IMR-90 (cell line): ENCODE data around the gene RPS10. TPM values are rescaled to one million over a fixed set of nuclear protein-coding genes. Genes with fewer than 3 reads are reported as not detected.

ENCODE experiments used
- ATAC-seq: fragments of 200-7000 bp; cut with Tn5 transposase; 2 replicates; pipeline ENCODE4 v1.9.1; 2020; ENCODE audit warnings: low read depth, mild to moderate bottlenecking, moderate library complexity
- BruUV-seq: library from RNA; stranded (reverse); fragments of 400-500 nt; replicated peaks from 2 replicates; lab custom pipeline; 2021; lab: Mats Ljungman, UMichigan
- CTCF ChIA-PET: fragments of 300-600 bp; formaldehyde crosslinking; extraction: SDS; loops from one replicate; lab custom pipeline; 2021; ENCODE audit warnings: antibody characterized with exemption; lab: Yijun Ruan, JAX
- POLR2A ChIA-PET: fragments of 300-600 bp; sonication (Branson Sonifier 250); formaldehyde crosslinking; loops from one replicate; lab custom pipeline; 2022; ENCODE audit warnings: antibody characterized with exemption; ENCODE audit not compliant: unreplicated experiment; lab: Charles Lee
- DNase-seq: peaks from one replicate; pipeline ENCODE4 v3.0.0; 2013
- H2AFZ ChIP-seq: replicated peaks from 2 replicates; pipeline ENCODE3; 2013; ENCODE audit warnings: low read length, mild to moderate bottlenecking; ENCODE audit not compliant: poor library complexity
- H2AK5ac ChIP-seq: 2 replicates; pipeline ENCODE4 v1.6.1; 2013; ENCODE audit warnings: low read depth, low read length, inconsistent platforms
- H2AK9ac ChIP-seq: replicated peaks from 2 replicates; pipeline ENCODE3; 2013; ENCODE audit warnings: mild to moderate bottlenecking, low read depth, low read length, moderate library complexity; ENCODE audit not compliant: poor library complexity
- H2BK120ac ChIP-seq: 2 replicates; pipeline ENCODE4 v1.6.1; 2013; ENCODE audit warnings: low read depth, low read length, inconsistent platforms
- H2BK15ac ChIP-seq: 3 replicates; pipeline ENCODE4 v1.6.1; 2013; ENCODE audit warnings: low read depth, low read length, inconsistent platforms
- H2BK20ac ChIP-seq: 2 replicates; pipeline ENCODE4 v1.6.1; 2013; ENCODE audit warnings: low read depth, mild to moderate bottlenecking, inconsistent platforms, low read length, moderate library complexity
- H2BK5ac ChIP-seq: 2 replicates; pipeline ENCODE4 v1.6.1; 2013; ENCODE audit warnings: mild to moderate bottlenecking, low read depth, low read length, inconsistent platforms; ENCODE audit not compliant: poor library complexity, severe bottlenecking
- H3K14ac ChIP-seq: replicated peaks from 2 replicates; pipeline ENCODE4 v1.6.1; 2013; ENCODE audit warnings: low read depth, low read length, inconsistent platforms
- H3K18ac ChIP-seq: 2 replicates; pipeline ENCODE4 v1.6.1; 2013; ENCODE audit warnings: low read depth, low read length, control low read depth
- H3K23ac ChIP-seq: 2 replicates; pipeline ENCODE4 v1.6.1; 2013; ENCODE audit warnings: low read depth, low read length, inconsistent platforms
- H3K27ac ChIP-seq: 2 replicates; pipeline ENCODE4 v1.5.1; 2013; ENCODE audit warnings: mild to moderate bottlenecking, control low read depth, low read length; ENCODE audit not compliant: insufficient read depth
- H3K27me3 ChIP-seq: 2 replicates; pipeline ENCODE4 v1.6.1; 2013; ENCODE audit warnings: low read length; ENCODE audit not compliant: control insufficient read depth, insufficient read depth
- H3K36me3 ChIP-seq: 2 replicates; pipeline ENCODE4 v1.6.1; 2013; ENCODE audit warnings: low read length, mixed read lengths; ENCODE audit not compliant: control insufficient read depth, insufficient read depth
- H3K4ac ChIP-seq: 2 replicates; pipeline ENCODE4 v1.6.1; 2013; ENCODE audit warnings: low read depth, low read length, inconsistent platforms
- H3K4me1 ChIP-seq: 2 replicates; pipeline ENCODE4 v1.6.1; 2013; ENCODE audit warnings: low read length, mixed read lengths; ENCODE audit not compliant: control insufficient read depth, insufficient read depth
- H3K4me2 ChIP-seq: 2 replicates; pipeline ENCODE4 v1.6.1; 2013; ENCODE audit warnings: low read depth, mild to moderate bottlenecking, control low read depth, low read length, moderate library complexity
- H3K4me3 ChIP-seq: 2 replicates; pipeline ENCODE4 v1.5.1; 2013; ENCODE audit warnings: low read depth, mild to moderate bottlenecking, control low read depth, low read length, moderate library complexity; ENCODE audit not compliant: insufficient read depth
- H3K56ac ChIP-seq: 2 replicates; pipeline ENCODE4 v1.6.1; 2013; ENCODE audit warnings: low read length, inconsistent platforms; ENCODE audit not compliant: insufficient read depth; ENCODE audit errors: extremely low read depth
- H3K79me1 ChIP-seq, 2 experiments: 2 replicates each; pipeline ENCODE4 v1.6.1; 2013; ENCODE audit warnings: low read length in 2 of 2, inconsistent platforms in 1 of 2, low read depth in 1 of 2
- H3K9ac ChIP-seq: 2 replicates; pipeline ENCODE4 v1.6.1; 2013; ENCODE audit warnings: low read depth, low read length, control low read depth
- H3K9me1 ChIP-seq: 2 replicates; pipeline ENCODE4 v1.6.1; 2013; ENCODE audit warnings: low read length, inconsistent platforms; ENCODE audit not compliant: insufficient read depth
- H3K9me3 ChIP-seq: 2 replicates; pipeline ENCODE4 v1.6.1; 2013; ENCODE audit warnings: low read length; ENCODE audit not compliant: control insufficient read depth, insufficient read depth
- H4K20me1 ChIP-seq: 2 replicates; pipeline ENCODE4 v1.6.1; 2013; ENCODE audit warnings: low read length, inconsistent platforms; ENCODE audit not compliant: insufficient read depth
- H4K5ac ChIP-seq: 2 replicates; pipeline ENCODE4 v1.6.1; 2013; ENCODE audit warnings: mild to moderate bottlenecking, low read depth, low read length, control low read depth
- H4K8ac ChIP-seq, 2 experiments: 2 replicates each; pipeline ENCODE4 v1.6.1; 2013; ENCODE audit warnings: low read depth in 2 of 2, low read length in 2 of 2, control low read depth in 1 of 2, inconsistent platforms in 1 of 2
- H4K91ac ChIP-seq: 2 replicates; pipeline ENCODE4 v1.6.1; 2013; ENCODE audit warnings: low read depth, low read length, inconsistent platforms; ENCODE audit not compliant: insufficient read depth
- FOS ChIP-seq: fragments of 150-350 bp; IDR thresholded peaks from 2 replicates; pipeline ENCODE4 v1.6.1; 2016; ENCODE audit warnings: low read depth, low read length
- POLR2A ChIP-seq: IDR thresholded peaks from 2 replicates; pipeline ENCODE4 v1.6.1; 2012; ENCODE audit warnings: mild to moderate bottlenecking, low read depth, low read length
- RCOR1 ChIP-seq: IDR thresholded peaks from 2 replicates; pipeline ENCODE4 v1.6.1; 2012; ENCODE audit warnings: mild to moderate bottlenecking, low read length, improper control_type of control experiment; ENCODE audit not compliant: insufficient replicate concordance
- WGBS, 2 experiments: methylation state at CpG; one replicate each; pipeline versions ENCODE4 v1.1.5 to v1.1.7; 2013; ENCODE audit warnings: missing lambda C conversion rate in 2 of 2; ENCODE audit not compliant: insufficient read length in 1 of 2; ENCODE audit errors: extremely low coverage in 2 of 2; 5-methylcytosine and 5-hydroxymethylcytosine counted together
- dilution Hi-C: fragments of 300-500 bp; cut with HindIII; formaldehyde crosslinking; loops from one replicate; pipeline ENCODE4 v1.14.3; 2018; ENCODE audit warnings: low sequenced_read_pairs; ENCODE audit not compliant: unreplicated experiment
- in situ Hi-C: fragments of 300-500 bp; cut with MboI; formaldehyde crosslinking; loops from 3 replicates; pipeline ENCODE4 v1.14.3; 2019; ENCODE audit warnings: low sequenced_read_pairs, inconsistent platforms, mixed read lengths
- intact Hi-C: fragments of 100-400 bp; cut with micrococcal nuclease; formaldehyde crosslinking; loops from 2 replicates; pipeline ENCODE4 v1.10.0; 2022
- polyA plus RNA-seq, 3 experiments: library from polyadenylated mRNA; depleted of rRNA; stranded (reverse); fragments of >200 nt; gene quantifications; 2 replicates each; pipeline ENCODE4 v1.2.3, GENCODE V29; 2012; ENCODE audit warnings: low replicate concordance in 1 of 3
- total RNA-seq: library from RNA; depleted of rRNA; stranded (reverse); fragments of >200 nt; gene quantifications from 2 replicates; pipeline ENCODE4 v1.2.3, GENCODE V29; 2012
- TF ChIP-seq, protein P1 (sequence below): conservative IDR thresholded peaks from 2 replicates; pipeline ENCODE4 v1.5.1; 2012; ENCODE audit warnings: mild to moderate bottlenecking, low read depth, low read length, improper control_type of control experiment
- TF ChIP-seq, protein P2 (sequence below): fragments of 150-350 bp; IDR thresholded peaks from 2 replicates; pipeline ENCODE4 v1.6.1; 2017; ENCODE audit warnings: mild to moderate bottlenecking, antibody characterized with exemption, low read length, low read depth
- TF ChIP-seq, protein P3 (sequence below): fragments of 150-350 bp; IDR thresholded peaks from 2 replicates; pipeline ENCODE4 v1.6.1; 2016; ENCODE audit warnings: low read depth, mild to moderate bottlenecking, low read length, moderate library complexity, borderline replicate concordance

The RPS10 gene
- total and polyA plus RNA-seq, 2 of the 4 experiments (the other 2 are of a cell fraction) = 5,462 to 5,584 TPM

DNA sequence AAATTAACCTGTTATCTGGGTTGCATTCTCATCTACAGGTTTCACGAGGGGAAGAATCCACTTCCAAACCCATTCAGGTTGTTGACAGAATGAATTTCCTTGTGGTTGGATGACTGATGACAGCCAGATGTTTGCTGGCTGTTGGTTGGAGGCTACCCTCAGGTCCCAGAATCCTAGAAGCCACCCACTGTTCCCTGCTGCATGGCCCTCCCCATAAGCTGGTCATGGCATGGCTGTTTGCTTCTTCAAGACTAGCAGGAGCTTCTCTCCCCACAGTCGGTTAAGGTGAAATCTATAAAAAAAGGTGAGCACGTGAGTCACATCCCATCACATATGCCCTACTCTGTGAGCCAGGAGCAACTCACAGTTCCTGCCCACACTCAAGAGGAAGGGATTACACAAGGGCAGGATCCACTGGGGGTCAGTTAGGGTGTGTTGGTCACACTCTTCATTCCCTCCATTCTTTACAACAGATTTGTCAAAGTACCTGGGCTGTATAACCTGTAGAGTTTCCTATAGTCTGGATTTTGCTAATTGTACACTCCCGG lies 19.5 kb upstream of the RPS10 start:
- Histone ChIP-seq H2AK5ac (no peak overlapping the region), H2BK15ac (no peak overlapping the region), H2AK9ac (peak overlapping the region; percentile 28), H3K9me1 (no peaks in the 10 kb centered on the region), H2AFZ (no peak overlapping the region), H4K20me1 (no peaks in the 10 kb centered on the region), H4K91ac (no peak overlapping the region), H3K4me3 (no peak overlapping the region), H4K5ac (no peak overlapping the region), H3K9me3 (no peaks in the 10 kb centered on the region), H3K4me2 (no peak overlapping the region), H3K27me3 (peaks cover 14% of the 10 kb centered on the region), H3K23ac (no peak overlapping the region), H3K9ac (no peak overlapping the region), H2BK5ac (no peak overlapping the region), H3K18ac (no peak overlapping the region), H3K4ac (no peak overlapping the region), H3K4me1 (no peaks in the 10 kb centered on the region), H3K36me3 (no peaks in the 10 kb centered on the region), H3K14ac (no peak overlapping the region), H2BK20ac (no peak overlapping the region), H4K8ac (no peak overlapping the region), H3K56ac (no peak overlapping the region), H3K27ac (no peak overlapping the region), H3K79me1 (no peaks in the 10 kb centered on the region), H2BK120ac (no peak overlapping the region)
- no TSS peak for BruUV-seq
- intact Hi-C loops (no loop called here), in situ Hi-C loops (no loop called here), dilution Hi-C loops (no loop called here)
- POLR2A ChIA-PET = interaction anchor here (1.1 kb wide), 1 partner anchor 19 kb away, joined by 4 read pairs; the partner anchor contains the start of gene RPS10
- TF ChIP-seq, protein P1, sequence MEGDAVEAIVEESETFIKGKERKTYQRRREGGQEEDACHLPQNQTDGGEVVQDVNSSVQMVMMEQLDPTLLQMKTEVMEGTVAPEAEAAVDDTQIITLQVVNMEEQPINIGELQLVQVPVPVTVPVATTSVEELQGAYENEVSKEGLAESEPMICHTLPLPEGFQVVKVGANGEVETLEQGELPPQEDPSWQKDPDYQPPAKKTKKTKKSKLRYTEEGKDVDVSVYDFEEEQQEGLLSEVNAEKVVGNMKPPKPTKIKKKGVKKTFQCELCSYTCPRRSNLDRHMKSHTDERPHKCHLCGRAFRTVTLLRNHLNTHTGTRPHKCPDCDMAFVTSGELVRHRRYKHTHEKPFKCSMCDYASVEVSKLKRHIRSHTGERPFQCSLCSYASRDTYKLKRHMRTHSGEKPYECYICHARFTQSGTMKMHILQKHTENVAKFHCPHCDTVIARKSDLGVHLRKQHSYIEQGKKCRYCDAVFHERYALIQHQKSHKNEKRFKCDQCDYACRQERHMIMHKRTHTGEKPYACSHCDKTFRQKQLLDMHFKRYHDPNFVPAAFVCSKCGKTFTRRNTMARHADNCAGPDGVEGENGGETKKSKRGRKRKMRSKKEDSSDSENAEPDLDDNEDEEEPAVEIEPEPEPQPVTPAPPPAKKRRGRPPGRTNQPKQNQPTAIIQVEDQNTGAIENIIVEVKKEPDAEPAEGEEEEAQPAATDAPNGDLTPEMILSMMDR = no peak
- TF ChIP-seq POLR2A = no peak
- TF ChIP-seq, protein P2, sequence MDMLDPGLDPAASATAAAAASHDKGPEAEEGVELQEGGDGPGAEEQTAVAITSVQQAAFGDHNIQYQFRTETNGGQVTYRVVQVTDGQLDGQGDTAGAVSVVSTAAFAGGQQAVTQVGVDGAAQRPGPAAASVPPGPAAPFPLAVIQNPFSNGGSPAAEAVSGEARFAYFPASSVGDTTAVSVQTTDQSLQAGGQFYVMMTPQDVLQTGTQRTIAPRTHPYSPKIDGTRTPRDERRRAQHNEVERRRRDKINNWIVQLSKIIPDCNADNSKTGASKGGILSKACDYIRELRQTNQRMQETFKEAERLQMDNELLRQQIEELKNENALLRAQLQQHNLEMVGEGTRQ = no peak
- TF ChIP-seq FOS = no peak
- no peak for TF ChIP-seq RCOR1
- TF ChIP-seq, protein P3, sequence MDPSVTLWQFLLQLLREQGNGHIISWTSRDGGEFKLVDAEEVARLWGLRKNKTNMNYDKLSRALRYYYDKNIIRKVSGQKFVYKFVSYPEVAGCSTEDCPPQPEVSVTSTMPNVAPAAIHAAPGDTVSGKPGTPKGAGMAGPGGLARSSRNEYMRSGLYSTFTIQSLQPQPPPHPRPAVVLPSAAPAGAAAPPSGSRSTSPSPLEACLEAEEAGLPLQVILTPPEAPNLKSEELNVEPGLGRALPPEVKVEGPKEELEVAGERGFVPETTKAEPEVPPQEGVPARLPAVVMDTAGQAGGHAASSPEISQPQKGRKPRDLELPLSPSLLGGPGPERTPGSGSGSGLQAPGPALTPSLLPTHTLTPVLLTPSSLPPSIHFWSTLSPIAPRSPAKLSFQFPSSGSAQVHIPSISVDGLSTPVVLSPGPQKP = no peak
- CTCF ChIA-PET = interaction anchor here (0.8 kb wide), 1 partner anchor 15 kb away, joined by 3 read pairs; no protein-coding TSS in a partner anchor
- no peak for DNase-seq
- ATAC-seq = no peak
- no CpG with 5 or more reads among the region's 4 CpGs for WGBS, 2 experiments
